GM13977 (cell line): ENCODE data around the gene RAB17.
A peak's percentile ranks its signal among the peaks of the same experiment; 100 is the strongest.

Experiments used
- DNase-seq: peaks from one replicate; pipeline ENCODE4 v3.0.0; 2012; ENCODE audit warnings: low spot score
- in situ Hi-C: fragments of 300-500 bp; cut with MboI; formaldehyde crosslinking; loops from one replicate; pipeline ENCODE4 v1.12.0; 2022; ENCODE audit warnings: low sequenced_read_pairs, low pct_unique_long_range_greater_than_20kb, mixed read lengths, inconsistent platforms; ENCODE audit not compliant: unreplicated experiment
- TF ChIP-seq, protein P1 (sequence below): IDR thresholded peaks from 2 replicates; pipeline ENCODE4 v1.5.1; 2012; ENCODE audit warnings: mild to moderate bottlenecking, control low read depth; ENCODE audit not compliant: insufficient read depth; ENCODE audit errors: extremely low read depth, missing control alignments

RAB17 gene

DNA sequence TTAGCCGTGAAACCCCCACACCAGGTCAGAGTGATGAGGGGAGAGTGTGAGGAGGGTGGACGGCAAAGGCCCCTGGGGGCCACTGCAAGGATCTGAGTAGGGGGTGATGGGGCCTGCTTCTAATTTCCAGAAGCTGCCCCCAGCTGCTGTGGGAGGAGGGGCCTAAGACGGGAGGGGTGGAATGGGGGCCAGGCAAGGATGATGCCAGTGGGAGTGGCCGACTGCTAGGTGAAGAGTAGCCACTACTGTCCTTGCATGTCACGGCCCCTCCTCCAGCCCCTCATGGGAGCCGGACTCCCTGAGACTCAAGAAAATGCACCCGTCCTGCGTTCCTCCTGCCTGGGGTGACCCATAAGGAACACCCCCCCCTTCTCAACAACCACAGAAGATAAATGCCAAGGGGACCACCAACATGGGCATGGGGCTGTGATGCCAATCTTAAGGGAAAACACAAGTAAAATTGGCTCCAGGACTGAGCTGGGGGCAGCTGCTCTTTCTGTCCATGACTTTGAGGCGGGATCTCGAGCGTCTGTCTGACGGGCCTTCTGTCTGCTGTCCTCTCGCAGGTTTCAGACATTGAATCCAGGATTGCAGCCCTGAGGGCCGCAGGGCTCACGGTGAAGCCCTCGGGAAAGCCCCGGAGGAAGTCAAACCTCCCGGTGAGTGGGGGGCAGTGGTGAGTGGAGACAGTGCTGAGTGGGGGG lies 48.4 kb downstream of the RAB17 start:
- in situ Hi-C loops = no loop called here
- DNase-seq = no peak
- TF ChIP-seq, protein P1, sequence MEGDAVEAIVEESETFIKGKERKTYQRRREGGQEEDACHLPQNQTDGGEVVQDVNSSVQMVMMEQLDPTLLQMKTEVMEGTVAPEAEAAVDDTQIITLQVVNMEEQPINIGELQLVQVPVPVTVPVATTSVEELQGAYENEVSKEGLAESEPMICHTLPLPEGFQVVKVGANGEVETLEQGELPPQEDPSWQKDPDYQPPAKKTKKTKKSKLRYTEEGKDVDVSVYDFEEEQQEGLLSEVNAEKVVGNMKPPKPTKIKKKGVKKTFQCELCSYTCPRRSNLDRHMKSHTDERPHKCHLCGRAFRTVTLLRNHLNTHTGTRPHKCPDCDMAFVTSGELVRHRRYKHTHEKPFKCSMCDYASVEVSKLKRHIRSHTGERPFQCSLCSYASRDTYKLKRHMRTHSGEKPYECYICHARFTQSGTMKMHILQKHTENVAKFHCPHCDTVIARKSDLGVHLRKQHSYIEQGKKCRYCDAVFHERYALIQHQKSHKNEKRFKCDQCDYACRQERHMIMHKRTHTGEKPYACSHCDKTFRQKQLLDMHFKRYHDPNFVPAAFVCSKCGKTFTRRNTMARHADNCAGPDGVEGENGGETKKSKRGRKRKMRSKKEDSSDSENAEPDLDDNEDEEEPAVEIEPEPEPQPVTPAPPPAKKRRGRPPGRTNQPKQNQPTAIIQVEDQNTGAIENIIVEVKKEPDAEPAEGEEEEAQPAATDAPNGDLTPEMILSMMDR = no peak

DNA sequence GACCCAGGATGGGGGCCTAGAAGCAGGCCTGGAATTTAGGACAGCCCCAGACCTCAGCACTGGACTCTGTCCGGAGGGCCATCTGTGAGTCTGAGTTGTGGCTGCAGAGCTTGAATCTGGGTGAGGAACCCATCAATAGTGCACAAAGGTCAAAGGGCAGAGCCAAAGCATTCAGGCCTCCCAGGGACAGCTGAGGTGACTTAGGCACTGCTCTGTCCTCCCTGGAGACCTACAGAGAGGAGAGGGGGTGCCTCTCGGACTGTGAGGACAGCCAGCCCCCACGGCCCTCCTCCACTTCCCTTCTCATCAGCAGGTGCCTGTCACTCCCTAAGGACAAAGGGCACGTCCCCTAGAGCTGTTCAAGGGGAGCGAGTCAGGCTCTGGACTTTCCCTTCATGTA lies 49.3 kb downstream of the RAB17 start:
- no peak for DNase-seq
- TF ChIP-seq, protein P1 = no peak
- in situ Hi-C loops = no loop called here

DNA sequence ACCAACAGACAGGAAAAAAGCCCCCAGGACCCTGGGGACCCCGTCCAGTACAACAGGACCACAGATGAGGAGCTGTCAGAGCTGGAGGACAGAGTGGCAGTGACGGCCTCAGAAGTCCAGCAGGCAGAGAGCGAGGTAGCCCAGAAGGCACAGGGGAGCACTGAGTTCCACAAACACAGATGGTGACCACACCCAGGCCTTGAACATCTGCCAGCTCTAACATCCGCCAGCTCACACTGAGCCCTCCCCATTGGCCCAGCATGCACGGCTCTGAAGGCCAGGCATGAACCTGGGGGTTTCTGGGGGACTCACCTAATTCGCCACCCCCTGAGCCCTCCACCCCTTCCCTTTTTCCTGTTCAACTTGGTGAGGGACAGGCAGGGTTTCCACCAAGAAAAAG lies 49.7 kb downstream of the RAB17 start:
- in situ Hi-C loops = no loop called here
- peak; percentile 58 for DNase-seq
- TF ChIP-seq, protein P1 = no peak

DNA sequence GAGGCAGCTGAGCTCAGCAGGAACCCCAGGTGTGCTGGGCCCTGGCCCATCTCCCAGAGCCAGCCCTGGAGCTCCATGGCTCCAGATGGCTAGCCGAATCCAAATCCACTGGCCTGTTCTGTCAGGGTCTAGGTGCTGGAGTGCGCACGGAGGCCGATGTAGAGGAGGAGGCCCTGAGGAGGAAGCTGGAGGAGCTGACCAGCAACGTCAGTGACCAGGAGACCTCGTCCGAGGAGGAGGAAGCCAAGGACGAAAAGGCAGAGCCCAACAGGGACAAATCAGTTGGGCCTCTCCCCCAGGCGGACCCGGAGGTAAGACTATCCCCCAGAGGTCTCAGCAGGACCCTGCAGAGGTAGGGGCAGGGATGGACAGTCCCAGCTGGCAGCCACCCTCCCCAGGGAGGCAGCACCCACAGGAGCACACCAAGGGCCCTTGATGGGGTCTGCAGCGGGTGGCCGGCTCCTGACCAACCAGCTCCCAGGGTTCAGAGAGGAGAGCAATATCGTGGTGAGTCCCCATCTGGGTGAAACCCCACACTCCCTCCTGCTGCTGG lies 50.2 kb downstream of the RAB17 start:
- in situ Hi-C loops = no loop called here

DNA sequence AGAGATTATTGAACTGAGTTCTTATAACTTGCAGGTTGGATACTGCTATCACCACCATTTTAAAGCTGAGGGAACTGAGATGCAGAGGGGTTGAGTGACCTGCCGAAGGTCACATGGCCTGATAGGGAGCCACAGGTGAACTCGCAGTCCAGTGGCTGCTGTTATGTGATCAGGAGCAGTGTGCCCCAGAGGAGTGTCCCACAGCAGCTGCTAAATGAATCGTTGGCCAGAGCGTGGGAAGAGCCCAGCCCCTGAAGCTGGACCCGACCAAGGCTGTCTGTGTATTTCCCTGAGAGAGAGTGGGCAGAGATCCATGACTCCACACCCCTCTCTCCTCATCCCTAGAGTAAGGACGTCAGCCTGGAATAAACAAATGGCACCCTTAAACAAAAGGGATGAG lies 50.9 kb downstream of the RAB17 start:
- no peak for DNase-seq
- in situ Hi-C loops = no loop called here
- TF ChIP-seq, protein P1 = no peak

More for the DNA sequence above, 50.2 kb downstream of the RAB17 start:
- TF ChIP-seq, protein P1 = no peak
- no peak for DNase-seq

DNA sequence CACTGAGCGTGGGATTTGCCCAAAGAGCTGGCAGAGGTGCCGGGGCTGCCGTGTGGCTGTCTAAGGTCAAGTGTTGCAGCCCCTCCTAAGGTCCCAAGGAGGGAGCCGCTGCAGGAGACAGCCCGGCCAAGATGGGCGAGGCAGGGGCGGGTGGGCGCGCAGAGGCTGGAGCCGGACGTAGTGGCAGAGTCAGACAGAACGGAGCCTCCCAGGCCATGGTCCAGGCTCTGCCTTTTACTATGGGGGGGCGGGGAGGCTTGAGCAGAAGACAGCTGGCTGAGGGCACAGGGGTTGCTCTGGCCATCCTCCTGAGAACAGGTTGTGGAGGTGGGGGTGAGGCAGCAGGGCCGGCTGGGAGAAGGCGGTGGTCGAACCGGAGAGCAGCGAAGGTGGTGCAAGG lies 51.6 kb downstream of the RAB17 start:
- no peak for DNase-seq

More for the DNA sequence above, 51.6 kb downstream of the RAB17 start:
- TF ChIP-seq, protein P1 = no peak
- in situ Hi-C loops = no loop called here
